Heart left ventricle (tissue), 16 donors: ENCODE measurements around the gene SLC26A11. TPM values are rescaled to one million over a fixed set of nuclear protein-coding genes. Genes with fewer than 3 reads are reported as not detected.

Source experiments
- ATAC-seq, 4 donors: fragments of 200-7000 bp; cut with Tn5 transposase; one replicate each; pipeline ENCODE4 v1.9.1; 2020 to 2022; ENCODE audit warnings: moderate library complexity in 4 of 4, mild to moderate bottlenecking in 3 of 4, moderate number of reproducible peaks in 1 of 4
- DNase-seq, 5 donors: peaks; one replicate each; pipeline ENCODE4 v3.0.0-alpha.2; 2020
- H3K27ac ChIP-seq, 12 donors: fragments of 200-600 bp; sonication (generic) in 4 of 12; one replicate each; pipeline versions ENCODE4 v1.5.0 to v1.8.0; 2016 to 2022; ENCODE audit warnings: mild to moderate bottlenecking in 2 of 12
- H3K27me3 ChIP-seq, 9 donors: fragments of 200-600 bp; sonication (generic) in 2 of 9; one replicate each; pipeline versions ENCODE4 v1.5.1 to v1.8.0; 2016 to 2022; ENCODE audit warnings: mild to moderate bottlenecking in 3 of 9
- H3K36me3 ChIP-seq, 9 donors: fragments of 200-600 bp; sonication (generic) in 2 of 9; one replicate each; pipeline versions ENCODE4 v1.5.0 to v1.8.0; 2018 to 2022; ENCODE audit warnings: mild to moderate bottlenecking in 2 of 9
- H3K4me1 ChIP-seq, 12 donors: fragments of 200-600 bp; sonication (generic) in 4 of 12; one replicate each; pipeline versions ENCODE4 v1.5.0 to v1.8.0; 2016 to 2022; ENCODE audit warnings: mild to moderate bottlenecking in 3 of 12
- H3K4me3 ChIP-seq, 12 donors: fragments of 200-600 bp; sonication (generic) in 4 of 12; one replicate each; pipeline versions ENCODE4 v1.5.0 to v1.8.0; 2017 to 2022; ENCODE audit warnings: mild to moderate bottlenecking in 9 of 12, moderate library complexity in 4 of 12
- H3K9me3 ChIP-seq, 12 donors: fragments of 200-600 bp; sonication (generic) in 4 of 12; one replicate each; pipeline versions ENCODE4 v1.5.0 to v1.8.0; 2016 to 2022; ENCODE audit warnings: mild to moderate bottlenecking in 1 of 12
- CTCF ChIP-seq, 12 donors: fragments of 200-600 bp; sonication (generic) in 4 of 12; IDR thresholded peaks; one replicate each; pipeline versions ENCODE4 v1.5.0 to v1.8.0; 2018 to 2022; ENCODE audit warnings: antibody characterized with exemption in 12 of 12, mild to moderate bottlenecking in 5 of 12
- POLR2A ChIP-seq, 2 donors: fragments of 450-650 bp; IDR thresholded peaks; one replicate each; pipeline ENCODE4 v1.6.1; 2017; ENCODE audit warnings: antibody characterized with exemption in 2 of 2, mild to moderate bottlenecking in 2 of 2, moderate library complexity in 2 of 2
- WGBS, 4 donors: extraction: QIAGEN DNeasy Blood & Tissue Kit in 2 of 4; methylation state at CpG; one replicate each; pipeline versions ENCODE4 v1.1.5 to v1.1.7; 2013 to 2018; 5-methylcytosine and 5-hydroxymethylcytosine counted together
- intact Hi-C, 10 donors: fragments of 100-400 bp; cut with DNase I; formaldehyde crosslinking; loops; one replicate each; pipeline versions ENCODE4 v1.11.1 to v1.14.2; 2022
- polyA plus RNA-seq, 2 donors: library from polyadenylated mRNA; stranded (reverse); fragments of 200-250 nt; gene quantifications; one replicate each; pipeline ENCODE4 v1.2.3, GENCODE V29; 2013
- total RNA-seq, 9 donors: library from RNA; depleted of rRNA in 2 of 9; stranded (reverse); fragments of >200 nt in 2 of 9; fragmentation: NEBNext Ultra II Directional in 3 of 9; extraction: Animal tissue kit (Norgen Biotek cat#: 25700) in 3 of 9; gene quantifications; one replicate each; pipeline versions ENCODE4 v1.1.0 to v1.2.4, GENCODE V29; 2016 to 2023
- donor health status: ischemic (EF 13 %, LVEDD 7.1; RV severe dilation, severe dysfunction).
- donor health status: healthy with polysubstance abuse.
- donor health status: DM: no; HTN: yes; CAD: no.
- donor health status: DM: no; HTN: no; CAD: no.
- donor health status: ischemic (EF 25% LVEDD 6.9; RV normal size, moderate dysfunction).
- donor health status: ischemic (EF 25% LVEDD 5.7; RV mildly dilated, moderate dysfunction).
- donor health status: healthy.
- donor health status: DM: yes; HTN: yes; CAD: no.
- donor health status: ischemic (EF 35%, LVEDD 5.7; RV mildly dilated, moderate dysfunction).
- donor health status: nonischemic (EF 11% LVEDD 7.7; RV severe dilation, severe dysfunction).
- donor health status: DM: yes; HTN: yes; CAD: no.
- donor health status: PGD.
- donor health status: ischemic (EF 29% LVEDD 5.4; RV normal size, mild dysfunction).
- donor health status: nonischemic (EF 23%, LVEDD 6.1; RV moderate dilation, normal function).

SLC26A11 gene
- total and polyA plus RNA-seq, 11 donors, result 2.4 to 13.0 (median 4.1) TPM

- no peak overlapping the region for H3K27ac ChIP-seq
- DNase-seq, result no peak
- H3K4me3 ChIP-seq, result no peak overlapping the region
- H3K36me3 ChIP-seq, result peaks cover 10 to 100% (median 90%) of the 10 kb centered on the region in 9 donors
- WGBS, 4 donors, result 92 to 99% (median 96%) methylated on average over 6 of the region's 6 CpGs
- TF ChIP-seq CTCF (IDR thresholded peaks at IDR 0.05) (no peak), POLR2A (IDR thresholded peaks at IDR 0.05) (no peak)
- no peaks in the 10 kb centered on the region for H3K27me3 ChIP-seq
- peaks cover 0 to 16% (median 0%) of the 10 kb centered on the region in 12 donors for H3K4me1 ChIP-seq
- no peak for ATAC-seq
- intact Hi-C loops, result no loop called here
- H3K9me3 ChIP-seq, result no peaks in the 10 kb centered on the region
Observed at GRCh38 chr17:80291260-80291659, 71.0 kb downstream of the SLC26A11 start.

GRCh38 chr17:80291691-80292487 lies 71.7 kb downstream of the SLC26A11 start:
- ATAC-seq (no peak), DNase-seq (no peak)
- Histone ChIP-seq H3K4me1 (peaks cover 0 to 15% (median 0%) of the 10 kb centered on the region in 12 donors), H3K9me3 (no peaks in the 10 kb centered on the region), H3K36me3 (peaks cover 10 to 100% (median 96%) of the 10 kb centered on the region in 9 donors), H3K27ac (no peak overlapping the region), H3K4me3 (no peak overlapping the region), H3K27me3 (no peaks in the 10 kb centered on the region)
- intact Hi-C loops, result no loop called here
- TF ChIP-seq CTCF (IDR thresholded peaks at IDR 0.05) (no peak), POLR2A (IDR thresholded peaks at IDR 0.05) (no peak)
- WGBS, 4 donors, result 94 to 97% (median 95%) methylated on average over 19 to 20 of the region's 20 CpGs

DNA sequence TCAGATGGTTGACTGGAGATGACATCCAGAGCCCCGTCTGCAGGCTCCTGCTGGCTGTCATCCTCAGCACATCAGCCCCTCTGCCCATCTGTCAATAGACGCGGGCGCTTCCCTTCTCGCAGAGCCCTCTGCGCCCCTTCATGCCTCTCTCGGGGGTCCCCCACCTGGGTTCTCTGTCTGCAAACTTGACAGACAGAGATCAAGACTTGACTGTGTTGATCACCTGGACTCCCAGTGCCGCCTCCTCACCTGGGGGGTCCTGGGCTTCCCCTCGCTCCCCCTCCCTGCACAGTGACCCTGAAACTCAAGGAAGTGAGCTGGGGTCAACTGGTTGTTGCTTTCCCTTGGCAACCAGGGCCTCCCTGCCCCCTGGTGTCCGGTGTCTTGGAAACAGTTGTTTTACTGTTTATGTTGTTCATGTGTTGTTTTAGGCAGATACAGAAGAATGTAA lies 72.3 kb downstream of the SLC26A11 start:
- H3K4me3 ChIP-seq, result no peak overlapping the region
- DNase-seq, result peak in 1 of 5 donors; percentile 19
- H3K9me3 ChIP-seq, result no peaks in the 10 kb centered on the region
- H3K36me3 ChIP-seq, result peaks cover 10 to 100% (median 99%) of the 10 kb centered on the region in 9 donors
- no peak overlapping the region for H3K27ac ChIP-seq
- 91 to 94% (median 94%) methylated on average over 10 of the region's 10 CpGs for WGBS, 4 donors
- H3K4me1 ChIP-seq, result peaks cover 0 to 9% (median 0%) of the 10 kb centered on the region in 12 donors
- no peak for ATAC-seq
- intact Hi-C loops, result no loop called here
- no peaks in the 10 kb centered on the region for H3K27me3 ChIP-seq
- TF ChIP-seq POLR2A (IDR thresholded peaks at IDR 0.05), result no peak
- no peak for TF ChIP-seq CTCF (IDR thresholded peaks at IDR 0.05)

DNA sequence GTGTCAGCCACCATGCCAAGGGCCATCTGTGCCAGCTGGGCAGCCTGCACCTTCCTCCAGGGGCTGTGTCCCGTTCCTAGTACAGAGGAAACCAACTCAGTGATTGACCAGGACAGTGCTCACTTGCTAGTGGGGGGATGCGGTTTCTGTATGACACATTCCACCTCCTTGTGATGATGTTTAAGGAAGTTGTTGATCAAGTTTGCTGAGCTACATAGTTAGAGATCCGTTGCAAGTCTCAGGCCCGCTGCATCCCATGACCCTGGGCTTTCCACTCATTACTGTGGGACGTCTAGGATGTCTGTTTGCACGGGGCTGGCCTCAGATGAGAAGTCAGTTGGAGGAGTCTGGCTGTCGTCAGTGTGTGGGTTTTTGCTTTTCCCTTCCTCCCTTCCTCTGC lies 74.0 kb downstream of the SLC26A11 start:
- DNase-seq (no peak), ATAC-seq (peak in 2 of 4 donors; percentile 12 to 41)
- no peaks in the 10 kb centered on the region for H3K9me3 ChIP-seq
- H3K27me3 ChIP-seq, result no peaks in the 10 kb centered on the region
- intact Hi-C loops, result no loop called here
- 80 to 88% (median 84%) methylated on average over 7 of the region's 7 CpGs for WGBS, 4 donors
- peak overlapping the region in 1 of 12 donors; percentile 49 for H3K27ac ChIP-seq
- H3K36me3 ChIP-seq, result peaks cover 10 to 100% (median 99%) of the 10 kb centered on the region in 9 donors
- no peaks in the 10 kb centered on the region for H3K4me1 ChIP-seq
- no peak overlapping the region for H3K4me3 ChIP-seq
- no peak for TF ChIP-seq POLR2A (IDR thresholded peaks at IDR 0.05)
- no peak for TF ChIP-seq CTCF (IDR thresholded peaks at IDR 0.05)
